ENCODE data around the gene ARHGAP33.

- no peak for TF ChIP-seq POLR2AphosphoS5 (IDR thresholded peaks at IDR 0.05)
- TF ChIP-seq POLR2A (IDR thresholded peaks at IDR 0.05): no peak
- TF ChIP-seq CTCF (IDR thresholded peaks at IDR 0.05): no peak
Measured at GRCh38 chr19:35738887-35739229, 36.5 kb upstream of the ARHGAP33 start.
